ENCODE measurements around the gene MTHFD2L.

The MTHFD2L gene

GRCh38 chr4:74255096-74255495, 97.2 kb downstream of the MTHFD2L start:
- TF ChIP-seq L3MBTL2 (conservative IDR thresholded peaks at IDR 0.05) = no peak
- TF ChIP-seq ZNF384 (IDR thresholded peaks at IDR 0.05) = no peak
- no peak for TF ChIP-seq FOXM1 (IDR thresholded peaks at IDR 0.05; ENCODE audit: borderline replicate concordance)
- TF ChIP-seq FOXA1 (IDR thresholded peaks at IDR 0.05) = no peak
- DNase-seq (ENCODE audit: extremely low spot score) = no peak
- CTCF ChIA-PET = interaction anchor here (0.7 kb wide), 1 partner anchor 390 kb away, joined by 4 read pairs; no protein-coding TSS in a partner anchor
- POLR2A ChIA-PET = no interaction called here

- no peak for DNase-seq (ENCODE audit: extremely low spot score)
- ChIA-PET POLR2A (no interaction called here), CTCF (no interaction called here)
- TF ChIP-seq ELF4 (IDR thresholded peaks at IDR 0.05) (no peak), ZNF384 (IDR thresholded peaks at IDR 0.05) (no peak), SP1 (IDR thresholded peaks at IDR 0.05) (no peak), BHLHE40 (IDR thresholded peaks at IDR 0.05; ENCODE audit: borderline replicate concordance) (no peak), ARNT (IDR thresholded peaks at IDR 0.05) (no peak), NFRKB (IDR thresholded peaks at IDR 0.05) (no peak), SUZ12 (IDR thresholded peaks at IDR 0.05) (no peak), FOXM1 (IDR thresholded peaks at IDR 0.05; ENCODE audit: borderline replicate concordance) (no peak), FOXA1 (IDR thresholded peaks at IDR 0.05) (no peak), TARDBP (IDR thresholded peaks at IDR 0.05) (no peak), CTBP1 (IDR thresholded peaks at IDR 0.05; ENCODE audit: borderline replicate concordance) (no peak), L3MBTL2 (conservative IDR thresholded peaks at IDR 0.05) (no peak), LEF1 (IDR thresholded peaks at IDR 0.05; ENCODE audit: borderline replicate concordance) (no peak), PKNOX1 (IDR thresholded peaks at IDR 0.05) (no peak), HDGF (IDR thresholded peaks at IDR 0.05; ENCODE audit: borderline replicate concordance) (no peak), FOXK2 (IDR thresholded peaks at IDR 0.05) (no peak)
These were observed 101.0 kb downstream of the MTHFD2L start for GRCh38 chr4:74258963-74259362.

- TF ChIP-seq HDGF (IDR thresholded peaks at IDR 0.05; ENCODE audit: borderline replicate concordance) (no peak), ARNT (IDR thresholded peaks at IDR 0.05) (no peak), TARDBP (IDR thresholded peaks at IDR 0.05) (no peak)
- ChIA-PET POLR2A (no interaction called here), CTCF (no interaction called here)
- no peak for DNase-seq (ENCODE audit: extremely low spot score)
These were observed 102.1 kb downstream of the MTHFD2L start for GRCh38 chr4:74260036-74260435.

- no peak for DNase-seq (ENCODE audit: extremely low spot score)
- TF ChIP-seq FOXM1 (IDR thresholded peaks at IDR 0.05; ENCODE audit: borderline replicate concordance) (no peak), ARNT (IDR thresholded peaks at IDR 0.05) (no peak), BHLHE40 (IDR thresholded peaks at IDR 0.05; ENCODE audit: borderline replicate concordance) (no peak), NFRKB (IDR thresholded peaks at IDR 0.05) (no peak), HDGF (IDR thresholded peaks at IDR 0.05; ENCODE audit: borderline replicate concordance) (no peak), L3MBTL2 (conservative IDR thresholded peaks at IDR 0.05) (no peak), LEF1 (IDR thresholded peaks at IDR 0.05; ENCODE audit: borderline replicate concordance) (no peak), FOXK2 (IDR thresholded peaks at IDR 0.05) (no peak)
- ChIA-PET CTCF (no interaction called here), POLR2A (no interaction called here)
These were observed 104.6 kb downstream of the MTHFD2L start for GRCh38 chr4:74262522-74262921.

- ChIA-PET POLR2A (no interaction called here), CTCF (no interaction called here)
- TF ChIP-seq HDGF (IDR thresholded peaks at IDR 0.05; ENCODE audit: borderline replicate concordance) (no peak), ELF4 (IDR thresholded peaks at IDR 0.05) (no peak), NFRKB (IDR thresholded peaks at IDR 0.05) (no peak), CTBP1 (IDR thresholded peaks at IDR 0.05; ENCODE audit: borderline replicate concordance) (no peak)
- no peak for DNase-seq (ENCODE audit: extremely low spot score)
These were observed 105.6 kb downstream of the MTHFD2L start for GRCh38 chr4:74263551-74263950.

GRCh38 chr4:74266081-74266480, 108.2 kb downstream of the MTHFD2L start:
- ChIA-PET POLR2A (no interaction called here), CTCF (no interaction called here)
- no peak for TF ChIP-seq SP1 (IDR thresholded peaks at IDR 0.05)
- no peak for TF ChIP-seq SUZ12 (IDR thresholded peaks at IDR 0.05)
- no peak for TF ChIP-seq CTBP1 (IDR thresholded peaks at IDR 0.05; ENCODE audit: borderline replicate concordance)
- no peak for TF ChIP-seq FOXK2 (IDR thresholded peaks at IDR 0.05)
- TF ChIP-seq TARDBP (IDR thresholded peaks at IDR 0.05) = no peak
- no peak for TF ChIP-seq FOXM1 (IDR thresholded peaks at IDR 0.05; ENCODE audit: borderline replicate concordance)
- no peak for TF ChIP-seq HDGF (IDR thresholded peaks at IDR 0.05; ENCODE audit: borderline replicate concordance)
- DNase-seq (ENCODE audit: extremely low spot score) = no peak

- no peak for DNase-seq (ENCODE audit: extremely low spot score)
- ChIA-PET POLR2A (no interaction called here), CTCF (interaction anchor here (0.6 kb wide), 1 partner anchor 273 kb away, joined by 5 read pairs; no protein-coding TSS in a partner anchor)
- TF ChIP-seq FOXA1 (IDR thresholded peaks at IDR 0.05) = no peak
- no peak for TF ChIP-seq BHLHE40 (IDR thresholded peaks at IDR 0.05; ENCODE audit: borderline replicate concordance)
- no peak for TF ChIP-seq ZNF384 (IDR thresholded peaks at IDR 0.05)
- TF ChIP-seq FOXM1 (IDR thresholded peaks at IDR 0.05; ENCODE audit: borderline replicate concordance) = no peak
- TF ChIP-seq TARDBP (IDR thresholded peaks at IDR 0.05) = no peak
- TF ChIP-seq ARNT (IDR thresholded peaks at IDR 0.05) = no peak
- no peak for TF ChIP-seq L3MBTL2 (conservative IDR thresholded peaks at IDR 0.05)
- no peak for TF ChIP-seq SUZ12 (IDR thresholded peaks at IDR 0.05)
- no peak for TF ChIP-seq LEF1 (IDR thresholded peaks at IDR 0.05; ENCODE audit: borderline replicate concordance)
- no peak for TF ChIP-seq PKNOX1 (IDR thresholded peaks at IDR 0.05)
- TF ChIP-seq SP1 (IDR thresholded peaks at IDR 0.05) = no peak
- TF ChIP-seq ELF4 (IDR thresholded peaks at IDR 0.05) = no peak
- TF ChIP-seq CTBP1 (IDR thresholded peaks at IDR 0.05; ENCODE audit: borderline replicate concordance) = no peak
- no peak for TF ChIP-seq FOXK2 (IDR thresholded peaks at IDR 0.05)
- no peak for TF ChIP-seq NFRKB (IDR thresholded peaks at IDR 0.05)
- no peak for TF ChIP-seq HDGF (IDR thresholded peaks at IDR 0.05; ENCODE audit: borderline replicate concordance)
These were observed 110.2 kb downstream of the MTHFD2L start for GRCh38 chr4:74267998-74268606.

All from HEK293T (cell line).